ENCODE results near the gene DRAP1. TPM values are rescaled to one million over a fixed set of nuclear protein-coding genes. Genes with fewer than 3 reads are reported as not detected.

DRAP1 gene
- total RNA-seq, 4 donors from 2014 or later: 96.7 to 146 (median 110) TPM

DNA sequence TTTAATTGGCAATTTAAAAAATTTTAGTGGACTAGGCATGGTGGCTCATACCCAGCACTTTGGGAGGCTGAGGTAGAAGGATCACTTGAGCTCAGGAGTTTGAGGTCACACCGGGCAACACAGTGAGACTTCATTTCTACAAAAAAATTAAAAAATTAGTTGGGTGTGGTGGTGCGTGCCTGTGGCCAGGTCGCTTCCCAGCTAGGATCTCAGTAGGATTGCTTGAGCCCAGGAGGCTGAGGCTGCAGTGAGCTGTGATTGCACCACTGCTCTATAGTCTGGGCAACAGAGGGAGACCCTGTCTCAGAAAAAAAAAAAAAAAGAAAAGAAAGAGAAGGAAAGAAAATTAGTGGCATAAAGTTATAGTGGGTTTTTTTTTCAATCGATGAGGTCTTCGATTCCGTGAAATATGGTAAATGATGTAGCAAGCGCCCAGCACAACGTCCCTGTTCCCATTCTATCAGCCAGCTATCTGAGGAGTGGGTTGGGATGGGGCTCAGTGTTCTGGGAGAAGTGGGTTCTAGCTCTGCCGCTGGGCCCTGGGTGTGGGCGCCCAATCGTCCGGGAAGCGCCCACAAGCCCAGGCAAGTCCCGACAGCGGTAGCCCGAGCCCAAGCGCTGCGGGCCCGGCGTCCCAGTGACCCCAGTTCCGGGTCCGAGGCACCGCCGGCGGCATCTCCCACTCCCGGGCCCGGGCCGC, 20.4 kb upstream of the DRAP1 start:
- intact Hi-C loops (cut with DNase I; ENCODE audit: low total_unique reads): no loop called here
- Histone ChIP-seq H3K4me3 (peak overlapping the region; percentile 43 to 71 (median 64)), H3K9me3 (no peaks in the 10 kb centered on the region), H3K27me3 (peaks cover 12 to 26% (median 16%) of the 10 kb centered on the region in 3 donors), H3K4me1 (peaks cover 0 to 11% of the 10 kb centered on the region in 2 donors), H3K36me3 (no peaks in the 10 kb centered on the region), H3K27ac (peak overlapping the region in 2 of 4 donors; percentile 37 to 63)
- ATAC-seq: no peak
- TF ChIP-seq POLR2A (IDR thresholded peaks at IDR 0.05): peak in 1 of 2 donors; percentile 50
- TF ChIP-seq, protein P1, sequence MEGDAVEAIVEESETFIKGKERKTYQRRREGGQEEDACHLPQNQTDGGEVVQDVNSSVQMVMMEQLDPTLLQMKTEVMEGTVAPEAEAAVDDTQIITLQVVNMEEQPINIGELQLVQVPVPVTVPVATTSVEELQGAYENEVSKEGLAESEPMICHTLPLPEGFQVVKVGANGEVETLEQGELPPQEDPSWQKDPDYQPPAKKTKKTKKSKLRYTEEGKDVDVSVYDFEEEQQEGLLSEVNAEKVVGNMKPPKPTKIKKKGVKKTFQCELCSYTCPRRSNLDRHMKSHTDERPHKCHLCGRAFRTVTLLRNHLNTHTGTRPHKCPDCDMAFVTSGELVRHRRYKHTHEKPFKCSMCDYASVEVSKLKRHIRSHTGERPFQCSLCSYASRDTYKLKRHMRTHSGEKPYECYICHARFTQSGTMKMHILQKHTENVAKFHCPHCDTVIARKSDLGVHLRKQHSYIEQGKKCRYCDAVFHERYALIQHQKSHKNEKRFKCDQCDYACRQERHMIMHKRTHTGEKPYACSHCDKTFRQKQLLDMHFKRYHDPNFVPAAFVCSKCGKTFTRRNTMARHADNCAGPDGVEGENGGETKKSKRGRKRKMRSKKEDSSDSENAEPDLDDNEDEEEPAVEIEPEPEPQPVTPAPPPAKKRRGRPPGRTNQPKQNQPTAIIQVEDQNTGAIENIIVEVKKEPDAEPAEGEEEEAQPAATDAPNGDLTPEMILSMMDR (IDR thresholded peaks at IDR 0.05 in 4 of 5, conservative IDR thresholded peaks at IDR 0.05 in 1 of 5): no peak
- in situ Hi-C loops (cut with MboI; ENCODE audit: low sequenced_read_pairs in 4 of 4): no loop called here
- no peak for DNase-seq

DNA sequence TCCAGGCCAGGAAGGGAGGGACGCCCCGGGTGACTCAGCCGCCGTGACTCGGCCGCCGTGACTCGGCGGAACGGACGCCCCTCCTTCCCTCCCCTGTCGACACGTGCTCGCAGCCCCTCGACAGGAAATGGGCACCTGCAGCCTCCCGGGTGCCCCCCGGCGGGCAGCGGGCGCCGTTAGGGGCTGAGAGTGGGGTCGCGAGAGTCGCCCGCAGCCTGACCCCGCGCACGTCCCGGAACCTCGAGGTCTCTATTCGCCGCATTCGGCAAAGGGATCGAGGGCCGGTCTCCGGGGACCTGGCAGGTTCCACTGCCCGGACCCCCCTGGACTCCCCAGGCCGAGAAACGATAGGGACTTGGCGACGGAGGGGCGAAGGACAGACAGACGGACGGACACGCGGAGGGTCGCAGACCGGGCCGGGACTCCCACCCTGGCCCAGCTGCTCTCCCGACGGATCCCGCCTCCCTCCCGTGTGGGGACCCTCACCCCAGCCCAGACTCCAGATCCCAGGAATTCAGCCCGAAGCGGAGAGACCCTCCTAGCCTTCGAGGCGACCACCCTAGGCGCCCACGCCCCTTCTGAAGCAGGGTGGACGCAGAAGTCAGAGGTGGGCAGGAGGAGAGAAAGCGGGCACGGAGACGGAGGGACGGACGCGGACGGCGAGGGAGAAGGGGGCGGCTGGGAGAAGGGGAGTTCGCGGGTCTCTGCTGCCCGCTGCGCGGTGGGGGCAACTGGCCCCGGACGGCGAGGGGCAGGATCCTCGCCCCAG, 19.7 kb upstream of the DRAP1 start:
- ATAC-seq: peak; percentile 40 to 42
- peaks cover 0 to 10% of the 10 kb centered on the region in 2 donors for H3K4me1 ChIP-seq
- peak in 1 of 2 donors; percentile 30 for TF ChIP-seq POLR2A (IDR thresholded peaks at IDR 0.05)
- TF ChIP-seq, protein P1 (IDR thresholded peaks at IDR 0.05 in 4 of 5, conservative IDR thresholded peaks at IDR 0.05 in 1 of 5): no peak
- H3K4me3 ChIP-seq: peak overlapping the region; percentile 43 to 71 (median 64)
- in situ Hi-C loops (cut with MboI; ENCODE audit: low sequenced_read_pairs in 4 of 4) (no loop called here), intact Hi-C loops (cut with DNase I; ENCODE audit: low total_unique reads) (loop anchor here (2.0 kb wide), 1 partner anchor 15 kb away; no protein-coding TSS in a partner anchor)
- peak overlapping the region in 3 of 4 donors; percentile 37 to 63 (median 53) for H3K27ac ChIP-seq
- no peaks in the 10 kb centered on the region for H3K9me3 ChIP-seq
- no peaks in the 10 kb centered on the region for H3K36me3 ChIP-seq
- no peak for DNase-seq
- H3K27me3 ChIP-seq: peaks cover 12 to 26% (median 16%) of the 10 kb centered on the region in 3 donors

DNA sequence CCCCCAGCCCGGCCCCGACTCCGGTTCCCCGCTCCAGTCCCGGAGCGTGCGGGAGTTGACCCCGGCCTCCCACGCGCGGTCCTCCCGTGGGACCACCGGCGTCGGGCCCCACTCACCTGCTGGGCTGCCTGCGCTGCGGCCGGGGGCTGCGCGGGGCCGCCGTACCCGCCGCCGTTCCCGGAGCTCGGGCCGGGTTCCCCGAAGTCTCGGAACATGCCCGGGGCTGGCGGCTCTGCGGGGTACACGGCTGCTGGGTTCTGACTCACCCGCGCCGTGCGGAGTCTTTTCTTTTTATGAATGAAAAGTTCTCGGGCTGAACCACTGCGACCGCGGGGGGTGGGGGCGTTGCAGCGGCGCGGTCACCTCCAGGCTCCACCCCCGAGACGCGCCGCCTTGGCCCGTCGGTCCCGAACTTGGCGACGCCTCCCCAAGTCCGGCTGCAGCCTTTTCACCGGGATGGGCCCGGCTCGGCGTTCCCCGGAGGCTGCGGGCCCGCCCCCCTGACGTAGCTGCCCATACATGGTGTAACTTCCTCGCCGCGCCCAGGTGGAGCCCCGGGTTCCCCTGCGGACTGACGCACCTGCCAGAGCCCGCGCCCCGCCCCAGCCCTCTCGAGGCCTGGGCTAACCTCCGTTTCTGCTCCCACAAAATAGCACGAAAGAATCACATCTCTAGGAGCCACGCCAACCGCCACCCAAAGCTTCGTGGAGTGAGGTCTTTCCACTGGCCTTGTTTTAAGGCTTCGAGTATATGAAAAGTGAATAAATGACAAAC, 18.9 kb upstream of the DRAP1 start, which contains the start of gene FOSL1:
Gene FOSL1, minus strand, starts transcription at position 264 of the 774 bp plus-strand sequence. Its CDS starts 49 bp downstream, at position 215.
- ATAC-seq (peak; percentile 81 to 88), DNase-seq (peak; percentile 71 to 83)
- H3K27me3 ChIP-seq: peaks cover 12 to 26% (median 16%) of the 10 kb centered on the region in 3 donors
- no peaks in the 10 kb centered on the region for H3K9me3 ChIP-seq
- in situ Hi-C loops (cut with MboI; ENCODE audit: low sequenced_read_pairs in 4 of 4): no loop called here
- peak within 1 kb of the TSS in 3 of 4 donors; percentile 37 to 63 (median 53) for H3K27ac ChIP-seq
- intact Hi-C loops (cut with DNase I; ENCODE audit: low total_unique reads): loop anchor here (2.0 kb wide), 1 partner anchor 14 kb away; no protein-coding TSS in a partner anchor
- peak within 1 kb of the TSS; percentile 43 to 71 (median 64) for H3K4me3 ChIP-seq
- no peaks in the 10 kb centered on the region for H3K36me3 ChIP-seq
- H3K4me1 ChIP-seq: peaks cover 0 to 10% of the 10 kb centered on the region in 2 donors
- peak; percentile 76 to 83 for TF ChIP-seq POLR2A (IDR thresholded peaks at IDR 0.05)
- TF ChIP-seq, protein P1 (IDR thresholded peaks at IDR 0.05 in 4 of 5, conservative IDR thresholded peaks at IDR 0.05 in 1 of 5): no peak

DNA sequence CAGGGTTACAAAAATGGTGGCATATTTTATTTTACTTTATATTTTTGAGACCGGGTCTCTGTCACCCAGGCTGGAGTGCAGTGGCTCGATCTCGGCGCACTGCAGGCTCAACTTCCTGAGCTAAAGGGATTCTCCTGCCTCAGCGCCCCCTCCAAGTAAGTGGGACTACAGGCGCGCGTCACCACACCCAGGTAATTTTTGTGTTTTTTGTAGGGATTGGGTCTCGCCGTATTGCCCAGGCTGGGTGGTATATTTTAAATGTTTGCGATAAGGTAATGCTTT, 18.4 kb upstream of the DRAP1 start:
- Histone ChIP-seq H3K27me3 (peaks cover 12 to 26% (median 16%) of the 10 kb centered on the region in 3 donors), H3K4me3 (peak overlapping the region; percentile 43 to 71 (median 64)), H3K9me3 (no peaks in the 10 kb centered on the region), H3K4me1 (peaks cover 0 to 10% of the 10 kb centered on the region in 2 donors), H3K36me3 (no peaks in the 10 kb centered on the region), H3K27ac (peak overlapping the region in 2 of 4 donors; percentile 21 to 63)
- TF ChIP-seq, protein P1 (IDR thresholded peaks at IDR 0.05 in 4 of 5, conservative IDR thresholded peaks at IDR 0.05 in 1 of 5): no peak
- no peak for TF ChIP-seq POLR2A (IDR thresholded peaks at IDR 0.05)
- ATAC-seq: no peak
- in situ Hi-C loops (cut with MboI; ENCODE audit: low sequenced_read_pairs in 4 of 4): no loop called here
- intact Hi-C loops (cut with DNase I; ENCODE audit: low total_unique reads): loop anchor here (2.0 kb wide), 1 partner anchor 14 kb away; no protein-coding TSS in a partner anchor
- no peak for DNase-seq
